Measurements from ENCODE around the gene SYT2. TPM values are rescaled to one million over a fixed set of nuclear protein-coding genes. Genes with fewer than 3 reads are reported as not detected.

The SYT2 gene
- total and polyA plus RNA-seq, 2 of the 13 experiments (the other 11 are each of a cell fraction or from before 2014, with no cell fraction given): not detected

- WGBS (ENCODE audit: low lambda C conversion rate): 49% methylated on average over 9 of the region's 10 CpGs
- H3K27ac ChIP-seq (ENCODE audit: extremely low read length, insufficient read depth, low read length): no peak overlapping the region
- DNase-seq (ENCODE audit: low spot score): no peak
- H3K9ac ChIP-seq (ENCODE audit: insufficient read depth, low read depth, low read length): no peak overlapping the region
- intact Hi-C loops (cut with micrococcal nuclease; ENCODE audit: unreplicated experiment) (loop anchor here (1.0 kb wide), 1 partner anchor 99 kb away; no protein-coding TSS in a partner anchor), in situ Hi-C loops (cut with HindIII; ENCODE audit: extremely low pct_ligation_motif_present, low pct_unique_long_range_greater_than_20kb) (no loop called here)
- POLR2A ChIA-PET: no interaction called here
- TF ChIP-seq MEIS1 (CRISPR knock-in tag; IDR thresholded peaks at IDR 0.05; ENCODE audit: borderline replicate concordance) (no peak), ZNF136 (CRISPR knock-in tag; IDR thresholded peaks at IDR 0.05; ENCODE audit: low read depth) (no peak), POLR2AphosphoS5 (IDR thresholded peaks at IDR 0.05; ENCODE audit: low read depth, low read length) (no peak), ZNF839 (CRISPR knock-in tag; IDR thresholded peaks at IDR 0.05; ENCODE audit: borderline replicate concordance) (no peak), PAF1 (CRISPR knock-in tag; IDR thresholded peaks at IDR 0.05) (no peak), ZNF337 (CRISPR knock-in tag; IDR thresholded peaks at IDR 0.05; ENCODE audit: borderline replicate concordance, low read depth) (no peak), ZNF543 (CRISPR knock-in tag; IDR thresholded peaks at IDR 0.05) (no peak), ZNF724P (CRISPR knock-in tag; IDR thresholded peaks at IDR 0.05; ENCODE audit: borderline replicate concordance) (no peak)
- CTCF ChIA-PET (ENCODE audit: low intra/inter-chr PET ratio, low total read pairs): interaction anchor here (1.1 to 1.7 kb wide), 3 partner anchors 25 to 119 kb away, joined by 3 to 12 read pairs (median 4); no protein-coding TSS in a partner anchor
- no peaks in the 10 kb centered on the region for H3K4me1 ChIP-seq (ENCODE audit: insufficient read depth, low read length)
- ATAC-seq: no peak; the same call in 2 of the 3 replicates
- H3K27me3 ChIP-seq (ENCODE audit: control insufficient read depth in 1 of 2, insufficient read depth in 2 of 2, low read length in 2 of 2): no peaks in the 10 kb centered on the region
- no TSS peak for BruUV-seq (replicated peaks)
- no peaks in the 10 kb centered on the region for H3K36me3 ChIP-seq (replicated peaks in 1 of 2; ENCODE audit: control insufficient read depth in 1 of 2, insufficient read depth in 2 of 2, low read length in 2 of 2)
- no peak overlapping the region for H2AFZ ChIP-seq (ENCODE audit: low read length)
- H3K9me3 ChIP-seq (ENCODE audit: low read length): no peaks in the 10 kb centered on the region
- no peak overlapping the region for H3K4me3 ChIP-seq (replicated peaks in 1 of 3; ENCODE audit: insufficient read depth in 1 of 3, low read depth in 2 of 3, low read length in 3 of 3)
- no peaks in the 10 kb centered on the region; the same call in 1 of the 2 replicates for H4K20me1 ChIP-seq (ENCODE audit: insufficient read depth, low read length)
- H3K4me2 ChIP-seq (ENCODE audit: low read depth, low read length): no peak overlapping the region
- no peak for FAIRE-seq
- no peaks in the 10 kb centered on the region for H3K79me2 ChIP-seq (ENCODE audit: insufficient read depth, low read length)
These were observed 109.7 kb downstream of the SYT2 start for GRCh38 chr1:202600432-202601041.
